DND-41 (cell line): ENCODE measurements around the gene HMG20A.

Experiments
- ATAC-seq: fragments of 200-7000 bp; cut with Tn5 transposase; 3 replicates; pipeline ENCODE4 v1.9.1; 2021; ENCODE audit warnings: low read depth; ENCODE audit not compliant: insufficient read depth
- DNase-seq: peaks from one replicate; pipeline ENCODE4 v3.0.0-alpha.2; 2020
- H2AFZ ChIP-seq: 2 replicates; pipeline ENCODE4 v1.6.0; 2012; ENCODE audit warnings: low read depth, low read length
- H3K27ac ChIP-seq: 2 replicates; pipeline ENCODE4 v1.5.1; 2012; ENCODE audit warnings: low read length, inconsistent platforms
- H3K27me3 ChIP-seq: fragments of 200-600 bp; sonication (generic); 2 replicates; pipeline ENCODE4 v1.6.0; 2012; ENCODE audit warnings: low read length, mild to moderate bottlenecking, inconsistent platforms; ENCODE audit not compliant: insufficient read depth, poor library complexity
- H3K36me3 ChIP-seq: 2 replicates; pipeline ENCODE4 v1.5.1; 2012; ENCODE audit warnings: low read length, inconsistent platforms; ENCODE audit not compliant: insufficient read depth
- H3K4me1 ChIP-seq: 2 replicates; pipeline ENCODE4 v1.5.1; 2012; ENCODE audit warnings: mild to moderate bottlenecking, low read length; ENCODE audit not compliant: insufficient read depth
- H3K4me2 ChIP-seq: 2 replicates; pipeline ENCODE4 v1.6.0; 2012; ENCODE audit warnings: mild to moderate bottlenecking, moderate library complexity, low read length, inconsistent platforms; ENCODE audit not compliant: insufficient read depth
- H3K4me3 ChIP-seq, 2 experiments: fragments of 200-600 bp in 1 of 2; shearing (Covaris generic) in 1 of 2; 2 replicates each; pipeline ENCODE4 v1.5.1; 2012 to 2016; ENCODE audit warnings: inconsistent platforms in 2 of 2, low read length in 2 of 2, mild to moderate bottlenecking in 2 of 2, low read depth in 1 of 2, moderate library complexity in 1 of 2
- H3K79me2 ChIP-seq: 2 replicates; pipeline ENCODE4 v1.6.0; 2012; ENCODE audit warnings: low read length, inconsistent platforms; ENCODE audit not compliant: insufficient read depth
- H3K9ac ChIP-seq: 2 replicates; pipeline ENCODE4 v1.6.0; 2012; ENCODE audit warnings: low read depth, mild to moderate bottlenecking, inconsistent platforms, low read length, moderate library complexity
- H3K9me3 ChIP-seq: 2 replicates; pipeline ENCODE4 v1.5.1; 2012; ENCODE audit warnings: low read length, moderate library complexity, mild to moderate bottlenecking, inconsistent platforms; ENCODE audit not compliant: insufficient read depth, severe bottlenecking
- H4K20me1 ChIP-seq: 2 replicates; pipeline ENCODE4 v1.6.0; 2012; ENCODE audit warnings: low read length; ENCODE audit not compliant: insufficient read depth
- EZH2 ChIP-seq: IDR thresholded peaks from 3 replicates; pipeline ENCODE4 v1.6.1; 2012; ENCODE audit warnings: borderline replicate concordance, low read depth, mild to moderate bottlenecking, moderate library complexity, low read length, inconsistent platforms; ENCODE audit not compliant: severe bottlenecking
- TF ChIP-seq, protein P1 (sequence below): IDR thresholded peaks from 2 replicates; pipeline ENCODE4 v1.5.1; 2012; ENCODE audit warnings: borderline replicate concordance, low read length, moderate library complexity, mild to moderate bottlenecking; ENCODE audit not compliant: poor library complexity, severe bottlenecking; ENCODE audit errors: extremely low read depth

The HMG20A gene

DNA sequence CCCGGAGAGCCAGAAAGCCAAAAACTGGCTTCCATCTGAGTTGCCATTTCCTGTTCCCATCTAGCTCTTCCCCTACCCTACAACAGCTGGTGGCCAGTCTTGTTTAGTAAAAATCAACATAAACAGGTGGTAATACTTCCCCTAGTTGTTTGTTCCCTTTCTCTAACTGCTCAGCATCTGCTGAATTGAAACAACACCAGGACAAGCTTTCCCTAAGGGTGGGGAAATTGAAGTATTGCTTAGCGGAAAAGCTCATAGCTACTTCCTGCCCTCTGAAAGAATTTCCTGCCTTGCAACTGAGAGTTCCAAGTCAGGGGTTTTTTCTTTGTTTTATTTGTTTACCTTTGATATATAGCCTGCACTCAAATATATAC lies 66.8 kb downstream of the HMG20A start:
- peaks cover 2% of the 10 kb centered on the region; the same call in 1 of the 2 replicates for H3K4me1 ChIP-seq
- H2AFZ ChIP-seq, result no peak overlapping the region
- no peak for ATAC-seq
- peaks cover 32% of the 10 kb centered on the region; the same call in 1 of the 2 replicates for H3K36me3 ChIP-seq
- H3K9ac ChIP-seq, result no peak overlapping the region
- no peak overlapping the region for H3K4me3 ChIP-seq
- DNase-seq, result no peak
- no peak for TF ChIP-seq EZH2
- TF ChIP-seq, protein P1, sequence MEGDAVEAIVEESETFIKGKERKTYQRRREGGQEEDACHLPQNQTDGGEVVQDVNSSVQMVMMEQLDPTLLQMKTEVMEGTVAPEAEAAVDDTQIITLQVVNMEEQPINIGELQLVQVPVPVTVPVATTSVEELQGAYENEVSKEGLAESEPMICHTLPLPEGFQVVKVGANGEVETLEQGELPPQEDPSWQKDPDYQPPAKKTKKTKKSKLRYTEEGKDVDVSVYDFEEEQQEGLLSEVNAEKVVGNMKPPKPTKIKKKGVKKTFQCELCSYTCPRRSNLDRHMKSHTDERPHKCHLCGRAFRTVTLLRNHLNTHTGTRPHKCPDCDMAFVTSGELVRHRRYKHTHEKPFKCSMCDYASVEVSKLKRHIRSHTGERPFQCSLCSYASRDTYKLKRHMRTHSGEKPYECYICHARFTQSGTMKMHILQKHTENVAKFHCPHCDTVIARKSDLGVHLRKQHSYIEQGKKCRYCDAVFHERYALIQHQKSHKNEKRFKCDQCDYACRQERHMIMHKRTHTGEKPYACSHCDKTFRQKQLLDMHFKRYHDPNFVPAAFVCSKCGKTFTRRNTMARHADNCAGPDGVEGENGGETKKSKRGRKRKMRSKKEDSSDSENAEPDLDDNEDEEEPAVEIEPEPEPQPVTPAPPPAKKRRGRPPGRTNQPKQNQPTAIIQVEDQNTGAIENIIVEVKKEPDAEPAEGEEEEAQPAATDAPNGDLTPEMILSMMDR, result no peak
- no peak overlapping the region for H3K27ac ChIP-seq
- no peaks in the 10 kb centered on the region for H3K79me2 ChIP-seq
- H3K9me3 ChIP-seq, result no peaks in the 10 kb centered on the region
- H3K27me3 ChIP-seq, result no peaks in the 10 kb centered on the region
- no peak overlapping the region for H3K4me2 ChIP-seq
- H4K20me1 ChIP-seq, result no peaks in the 10 kb centered on the region

DNA sequence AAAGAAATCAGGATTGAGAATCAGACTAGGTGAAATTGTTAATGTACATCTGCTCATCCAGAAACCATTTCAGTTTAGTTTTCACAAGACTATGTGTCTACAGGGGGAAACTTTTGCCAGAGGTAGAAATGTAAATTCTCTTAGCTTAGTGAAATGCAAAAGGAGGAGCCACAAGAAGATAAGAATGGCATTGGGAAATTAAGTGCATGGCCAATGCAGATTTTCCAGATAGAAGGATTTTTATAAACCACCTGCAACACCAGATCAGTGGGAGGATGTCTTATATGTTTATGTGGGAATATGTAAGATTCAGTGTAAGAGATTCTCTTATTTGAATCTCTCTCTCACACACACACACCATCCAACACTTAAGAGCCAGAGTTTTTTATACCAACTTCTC lies 67.2 kb downstream of the HMG20A start:
- no peak overlapping the region for H3K4me2 ChIP-seq
- DNase-seq (no peak), ATAC-seq (no peak)
- H3K27ac ChIP-seq, result no peak overlapping the region
- H3K36me3 ChIP-seq, result peaks cover 28% of the 10 kb centered on the region; the same call in 1 of the 2 replicates
- no peak overlapping the region for H3K4me3 ChIP-seq
- TF ChIP-seq, protein P1, result no peak
- TF ChIP-seq EZH2, result no peak
- H3K9me3 ChIP-seq, result no peaks in the 10 kb centered on the region
- H3K79me2 ChIP-seq, result no peaks in the 10 kb centered on the region
- no peak overlapping the region for H3K9ac ChIP-seq
- no peaks in the 10 kb centered on the region for H3K27me3 ChIP-seq
- H3K4me1 ChIP-seq, result peaks cover 6% of the 10 kb centered on the region
- H4K20me1 ChIP-seq, result no peaks in the 10 kb centered on the region
- no peak overlapping the region for H2AFZ ChIP-seq

DNA sequence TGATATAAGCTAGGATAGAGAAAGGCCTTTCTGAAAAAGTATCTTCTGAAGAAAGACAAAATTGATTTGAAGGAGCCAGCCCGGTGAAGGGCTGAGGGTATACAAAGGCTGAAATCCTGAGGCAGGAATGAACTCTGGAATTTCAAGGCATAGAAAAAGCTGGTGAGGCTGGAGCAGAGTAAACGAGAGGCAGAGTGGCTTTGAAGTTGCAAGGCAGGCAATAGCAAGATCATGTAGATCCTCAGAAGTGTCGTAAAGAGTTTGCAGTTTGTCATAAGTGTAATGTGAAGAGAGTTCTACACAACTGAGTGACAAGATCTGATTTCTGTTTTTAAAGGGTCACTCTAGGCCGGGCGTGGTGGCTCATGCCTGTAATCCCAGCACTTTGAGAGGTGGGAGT lies 69.0 kb downstream of the HMG20A start:
- ATAC-seq (no peak), DNase-seq (no peak)
- H3K4me1 ChIP-seq, result peaks cover 15% of the 10 kb centered on the region
- H3K27me3 ChIP-seq, result no peaks in the 10 kb centered on the region
- no peaks in the 10 kb centered on the region for H4K20me1 ChIP-seq
- no peaks in the 10 kb centered on the region for H3K79me2 ChIP-seq
- peaks cover 10% of the 10 kb centered on the region; the same call in 1 of the 2 replicates for H3K36me3 ChIP-seq
- no peak overlapping the region for H3K27ac ChIP-seq
- TF ChIP-seq, protein P1, result no peak
- TF ChIP-seq EZH2, result no peak
- H3K9me3 ChIP-seq, result no peaks in the 10 kb centered on the region
- no peak overlapping the region for H3K9ac ChIP-seq
- no peak overlapping the region for H3K4me3 ChIP-seq
- no peak overlapping the region for H2AFZ ChIP-seq
- H3K4me2 ChIP-seq, result no peak overlapping the region
